22Rv1 (cell line): ENCODE data around the gene NET1.

Experiments
- ZFX ChIP-seq: fragments of 450-650 bp; IDR thresholded peaks from 2 replicates; pipeline ENCODE4 v1.6.1; 2017; ENCODE audit warnings: antibody characterized with exemption, borderline replicate concordance
- TF ChIP-seq, protein P1 (sequence below): fragments of 450-650 bp; IDR thresholded peaks from 2 replicates; pipeline ENCODE4 v1.5.1; 2017; ENCODE audit warnings: mild to moderate bottlenecking

DNA sequence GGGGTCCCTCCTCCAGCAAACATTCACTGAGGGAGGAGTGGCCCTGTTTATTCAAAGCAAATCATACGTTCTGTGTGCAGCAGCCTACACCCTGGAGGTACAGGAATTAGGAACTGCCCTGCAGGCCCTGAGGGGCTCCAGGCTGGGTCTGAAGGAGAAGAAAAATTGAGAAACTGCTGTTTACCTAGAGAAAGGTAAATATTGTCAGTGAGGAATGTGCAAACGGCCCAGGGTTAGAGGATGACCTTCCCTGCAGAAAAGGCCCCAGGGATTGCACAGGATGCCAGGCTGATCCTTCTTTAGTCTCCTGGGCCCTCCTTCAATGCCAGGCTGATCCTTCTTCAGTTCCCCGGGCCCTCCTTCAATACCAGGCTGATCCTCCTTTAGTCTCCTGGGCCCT is 81.3 kb downstream of the NET1 start:
- TF ChIP-seq, protein P1, sequence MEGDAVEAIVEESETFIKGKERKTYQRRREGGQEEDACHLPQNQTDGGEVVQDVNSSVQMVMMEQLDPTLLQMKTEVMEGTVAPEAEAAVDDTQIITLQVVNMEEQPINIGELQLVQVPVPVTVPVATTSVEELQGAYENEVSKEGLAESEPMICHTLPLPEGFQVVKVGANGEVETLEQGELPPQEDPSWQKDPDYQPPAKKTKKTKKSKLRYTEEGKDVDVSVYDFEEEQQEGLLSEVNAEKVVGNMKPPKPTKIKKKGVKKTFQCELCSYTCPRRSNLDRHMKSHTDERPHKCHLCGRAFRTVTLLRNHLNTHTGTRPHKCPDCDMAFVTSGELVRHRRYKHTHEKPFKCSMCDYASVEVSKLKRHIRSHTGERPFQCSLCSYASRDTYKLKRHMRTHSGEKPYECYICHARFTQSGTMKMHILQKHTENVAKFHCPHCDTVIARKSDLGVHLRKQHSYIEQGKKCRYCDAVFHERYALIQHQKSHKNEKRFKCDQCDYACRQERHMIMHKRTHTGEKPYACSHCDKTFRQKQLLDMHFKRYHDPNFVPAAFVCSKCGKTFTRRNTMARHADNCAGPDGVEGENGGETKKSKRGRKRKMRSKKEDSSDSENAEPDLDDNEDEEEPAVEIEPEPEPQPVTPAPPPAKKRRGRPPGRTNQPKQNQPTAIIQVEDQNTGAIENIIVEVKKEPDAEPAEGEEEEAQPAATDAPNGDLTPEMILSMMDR: no peak
- no peak for TF ChIP-seq ZFX
